Common myeloid progenitor, CD34-positive (primary cell): Measurements from ENCODE around the gene PIWIL4.

Experiments used
- CTCF ChIA-PET: fragments of 350-600 bp; sonication (Branson Sonifier 250); formaldehyde crosslinking; loops from one replicate; lab custom pipeline; 2021; ENCODE audit warnings: antibody characterized with exemption; lab: Charles Lee
- POLR2A ChIA-PET: fragments of 350-600 bp; sonication (Branson Sonifier 250); formaldehyde crosslinking; loops from one replicate; lab custom pipeline; 2021; ENCODE audit warnings: antibody characterized with exemption; lab: Charles Lee
- DNase-seq, 3 donors: peaks; one replicate each; pipeline versions ENCODE4 v3.0.0 to v3.0.0-alpha.2; 2013
- H3K27ac ChIP-seq, 2 experiments: 1 replicate in 1 of 2; 2 replicates in 1 of 2; pipeline ENCODE4 v1.7.0; 2013; ENCODE audit warnings: inconsistent platforms in 2 of 2, low read length in 2 of 2, mild to moderate bottlenecking in 2 of 2, low read depth in 1 of 2, moderate library complexity in 1 of 2; ENCODE audit not compliant: severe bottlenecking in 2 of 2, insufficient read depth in 1 of 2, poor library complexity in 1 of 2
- H3K27me3 ChIP-seq, 5 experiments: replicated peaks in 2 of 5; 1 replicate in 3 of 5; 2 replicates in 2 of 5; pipeline versions ENCODE4 v1.6.1 to v1.7.0; 2013; ENCODE audit warnings: low read length in 4 of 5, mild to moderate bottlenecking in 2 of 5, moderate library complexity in 2 of 5, inconsistent platforms in 1 of 5; ENCODE audit not compliant: insufficient read depth in 5 of 5, control insufficient read depth in 4 of 5
- H3K36me3 ChIP-seq, 4 experiments: 1 replicate in 2 of 4; 2 replicates in 2 of 4; pipeline versions ENCODE4 v1.6.1 to v1.7.0; 2013; ENCODE audit warnings: low read length in 3 of 4, control low read depth in 1 of 4, mild to moderate bottlenecking in 1 of 4; ENCODE audit not compliant: control insufficient read depth in 4 of 4, insufficient read depth in 4 of 4
- H3K4me1 ChIP-seq, 4 experiments: 1 replicate in 3 of 4; 2 replicates in 1 of 4; pipeline versions ENCODE4 v1.6.1 to v1.7.1; 2013; ENCODE audit warnings: low read length in 3 of 4, mild to moderate bottlenecking in 3 of 4, control low read depth in 1 of 4, inconsistent platforms in 1 of 4, moderate library complexity in 1 of 4; ENCODE audit not compliant: control insufficient read depth in 4 of 4, insufficient read depth in 4 of 4; ENCODE audit errors: control extremely low read depth in 1 of 4
- H3K4me3 ChIP-seq, 7 experiments: 1 replicate in 4 of 7; 2 replicates in 3 of 7; pipeline versions ENCODE4 v1.5.1 to v1.7.0; 2013; ENCODE audit warnings: mild to moderate bottlenecking in 7 of 7, low read length in 6 of 7, moderate library complexity in 6 of 7, inconsistent platforms in 2 of 7, low read depth in 2 of 7, control low read depth in 1 of 7; ENCODE audit not compliant: insufficient read depth in 4 of 7, control insufficient read depth in 1 of 7; ENCODE audit errors: extremely low read depth in 1 of 7
- H3K9me3 ChIP-seq, 5 experiments: 1 replicate in 4 of 5; 2 replicates in 1 of 5; pipeline versions ENCODE4 v1.6.1 to v1.7.1; 2013; ENCODE audit warnings: low read length in 4 of 5, mild to moderate bottlenecking in 2 of 5, inconsistent platforms in 1 of 5, low read depth in 1 of 5, moderate library complexity in 1 of 5; ENCODE audit not compliant: control insufficient read depth in 4 of 5, insufficient read depth in 2 of 5; ENCODE audit errors: control extremely low read depth in 1 of 5
- WGBS: methylation state at CpG from one replicate; pipeline ENCODE4 v1.1.5; 2013; ENCODE audit not compliant: insufficient coverage; 5-methylcytosine and 5-hydroxymethylcytosine counted together

The PIWIL4 gene

DNA sequence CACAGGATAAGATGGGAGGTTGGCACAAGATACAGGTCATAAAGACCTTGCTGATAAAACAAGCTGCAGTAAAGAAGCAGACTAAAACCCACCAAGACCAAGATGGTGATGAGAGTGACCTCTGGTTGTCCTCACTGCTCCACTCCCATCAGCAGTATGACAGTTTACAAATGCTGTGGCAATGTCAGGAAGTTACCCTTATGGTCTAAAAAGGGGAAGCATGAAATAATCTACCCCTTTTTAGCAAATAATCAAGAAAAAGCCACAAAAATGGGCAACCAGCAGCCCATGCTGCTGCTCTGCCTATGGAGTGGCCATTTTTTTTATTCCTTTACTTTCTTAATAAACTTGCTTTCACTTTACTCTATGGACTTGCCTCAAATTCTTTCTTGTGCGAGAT is 8.7 kb upstream of the PIWIL4 start:
- ChIA-PET CTCF (interaction anchor here (1.2 to 1.3 kb wide), 2 partner anchors 38 kb away, joined by 4 read pairs; no protein-coding TSS in a partner anchor), POLR2A (no interaction called here)
- WGBS: no CpG with 5 or more reads among the region's 1 CpG
- Histone ChIP-seq H3K4me3 (no peak overlapping the region), H3K36me3 (no peaks in the 10 kb centered on the region), H3K9me3 (no peaks in the 10 kb centered on the region), H3K27me3 (no peaks in the 10 kb centered on the region), H3K27ac (no peak overlapping the region), H3K4me1 (peaks cover 0 to 16% (median 13%) of the 10 kb centered on the region in 4 experiments)
- peak in 2 of 3 donors; percentile 70 to 79 for DNase-seq

GRCh38 chr11:94558932-94559331 is 8.2 kb upstream of the PIWIL4 start:
- Histone ChIP-seq H3K4me3 (no peak overlapping the region), H3K27me3 (no peaks in the 10 kb centered on the region), H3K9me3 (no peaks in the 10 kb centered on the region), H3K27ac (no peak overlapping the region), H3K36me3 (no peaks in the 10 kb centered on the region), H3K4me1 (peaks cover 0 to 16% (median 13%) of the 10 kb centered on the region in 4 experiments)
- DNase-seq: no peak
- WGBS: 100% methylated on average over 4 of the region's 4 CpGs
- ChIA-PET CTCF (interaction anchor here (0.7 to 1.3 kb wide), 4 partner anchors 13 to 47 kb away, joined by 3 to 4 read pairs (median 4); partner anchors contain the start of gene C11orf97), POLR2A (interaction anchor here (0.5 kb wide), 1 partner anchor 378 kb away, joined by 3 read pairs; no protein-coding TSS in a partner anchor)

DNA sequence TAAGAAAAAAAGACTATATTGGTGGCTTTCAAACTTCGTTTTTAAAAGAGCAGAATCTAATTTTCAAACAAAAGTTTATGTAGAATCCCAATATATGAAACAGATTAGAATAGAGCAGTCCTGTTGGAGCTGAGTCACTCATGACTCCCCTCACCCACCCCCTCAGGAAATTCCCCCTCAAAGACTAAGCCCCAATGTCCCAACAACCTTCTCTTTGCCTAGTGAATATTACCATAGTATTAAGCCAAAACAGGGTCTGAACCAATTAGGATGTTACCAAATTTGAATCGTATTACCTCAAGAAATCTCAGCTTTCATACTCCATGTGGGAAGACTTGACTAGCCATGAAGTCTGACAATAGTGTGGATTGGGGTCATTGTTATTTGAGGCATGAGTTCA is 7.8 kb upstream of the PIWIL4 start:
- WGBS: no CpG with 5 or more reads among the region's 2 CpGs
- CTCF ChIA-PET: interaction anchor here (0.7 to 1.3 kb wide), 4 partner anchors 14 to 47 kb away, joined by 3 to 4 read pairs (median 4); partner anchors contain the start of gene C11orf97
- POLR2A ChIA-PET: interaction anchor here (0.5 kb wide), 1 partner anchor 378 kb away, joined by 3 read pairs; no protein-coding TSS in a partner anchor
- no peak overlapping the region for H3K27ac ChIP-seq
- H3K4me3 ChIP-seq: no peak overlapping the region
- no peaks in the 10 kb centered on the region for H3K9me3 ChIP-seq
- H3K36me3 ChIP-seq: no peaks in the 10 kb centered on the region
- no peaks in the 10 kb centered on the region for H3K27me3 ChIP-seq
- peaks cover 0 to 16% (median 13%) of the 10 kb centered on the region in 4 experiments for H3K4me1 ChIP-seq
- DNase-seq: no peak

DNA sequence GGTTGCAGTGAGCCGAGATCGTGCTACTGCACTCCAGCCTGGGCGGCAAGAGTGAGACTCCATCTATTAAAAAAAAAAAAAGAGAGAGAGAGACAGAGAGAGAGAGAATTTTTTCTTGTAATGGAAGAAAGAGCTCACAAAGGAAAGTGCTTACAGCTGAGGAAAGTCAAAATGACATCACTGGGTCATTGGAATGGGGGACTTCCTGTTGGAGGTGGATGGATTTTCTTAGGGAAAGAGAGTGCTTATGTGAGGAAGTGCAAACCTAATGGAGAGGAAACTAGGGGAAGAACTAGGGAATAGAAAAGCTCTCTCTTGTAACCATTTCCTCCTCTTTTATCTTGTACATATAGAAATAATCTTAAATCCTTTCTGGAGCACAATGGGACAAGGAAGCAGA is 6.3 kb upstream of the PIWIL4 start:
- POLR2A ChIA-PET: interaction anchor here (0.6 kb wide), 1 partner anchor 347 kb away, joined by 5 read pairs; no protein-coding TSS in a partner anchor
- Histone ChIP-seq H3K4me1 (peaks cover 0 to 16% (median 13%) of the 10 kb centered on the region in 4 experiments), H3K36me3 (no peaks in the 10 kb centered on the region), H3K27me3 (no peaks in the 10 kb centered on the region), H3K9me3 (no peaks in the 10 kb centered on the region), H3K27ac (no peak overlapping the region), H3K4me3 (no peak overlapping the region)
- no peak for DNase-seq
- 95% methylated on average over 3 of the region's 3 CpGs for WGBS
- CTCF ChIA-PET: interaction anchor here (0.6 kb wide), 1 partner anchor 12 kb away, joined by 4 read pairs; no protein-coding TSS in a partner anchor

- H3K27ac ChIP-seq: no peak overlapping the region
- 100% methylated on average over 2 of the region's 4 CpGs for WGBS
- H3K27me3 ChIP-seq: no peaks in the 10 kb centered on the region
- peaks cover 0 to 11% (median 9%) of the 10 kb centered on the region in 4 experiments for H3K4me1 ChIP-seq
- no peak overlapping the region for H3K4me3 ChIP-seq
- POLR2A ChIA-PET: no interaction called here
- H3K9me3 ChIP-seq: no peaks in the 10 kb centered on the region
- no peaks in the 10 kb centered on the region for H3K36me3 ChIP-seq
- CTCF ChIA-PET: no interaction called here
- DNase-seq: no peak
Measured at GRCh38 chr11:94563176-94563847, 3.9 kb upstream of the PIWIL4 start.

- CTCF ChIA-PET: no interaction called here
- H3K27ac ChIP-seq: no peak overlapping the region
Measured at GRCh38 chr11:94563848-94564467, 3.2 kb upstream of the PIWIL4 start.

DNA sequence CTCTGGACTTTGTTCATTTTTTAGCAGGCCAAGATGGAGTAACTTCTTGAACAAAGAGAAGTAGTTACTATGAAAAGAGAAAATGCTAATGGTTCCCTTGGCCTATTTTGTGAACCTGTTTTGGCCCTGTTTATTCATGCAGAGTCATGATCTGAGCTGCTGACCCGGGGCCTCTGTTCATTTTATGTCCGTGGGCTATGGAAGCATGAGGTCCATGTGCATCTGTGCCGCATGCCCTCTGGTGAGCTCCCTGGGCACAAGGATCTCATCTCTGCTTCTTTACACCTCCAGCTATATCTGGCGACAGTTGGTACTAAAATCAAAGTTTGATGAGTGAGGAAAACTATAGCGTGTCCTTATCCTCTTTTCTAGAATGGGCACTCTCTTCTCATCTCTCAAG is 1.0 kb downstream of the PIWIL4 start:
- H3K4me3 ChIP-seq: no peak overlapping the region
- POLR2A ChIA-PET: no interaction called here
- no peaks in the 10 kb centered on the region for H3K27me3 ChIP-seq
- DNase-seq: no peak
- H3K27ac ChIP-seq: no peak overlapping the region
- WGBS: 100% methylated on average over 4 of the region's 5 CpGs
- no peaks in the 10 kb centered on the region for H3K36me3 ChIP-seq
- no peaks in the 10 kb centered on the region for H3K9me3 ChIP-seq
- CTCF ChIA-PET: interaction anchor here (1.9 kb wide), 1 partner anchor 48 kb away, joined by 4 read pairs; no protein-coding TSS in a partner anchor
- H3K4me1 ChIP-seq: no peaks in the 10 kb centered on the region

More at GRCh38 chr11:94563848-94564467, 3.2 kb upstream of the PIWIL4 start:
- DNase-seq: no peak
- Histone ChIP-seq H3K4me1 (peaks cover 0 to 5% (median 3%) of the 10 kb centered on the region in 4 experiments), H3K4me3 (no peak overlapping the region), H3K27me3 (no peaks in the 10 kb centered on the region), H3K9me3 (no peaks in the 10 kb centered on the region), H3K36me3 (no peaks in the 10 kb centered on the region)
- POLR2A ChIA-PET: no interaction called here
- WGBS: 97% methylated on average over 5 of the region's 8 CpGs
